OCI-LY1 (cell line): Measurements from ENCODE around the gene IGSF9B.

Source experiments
- EZH2 ChIP-seq: fragments of 200-600 bp; sonication (generic), shearing (Covaris generic); IDR thresholded peaks from 2 replicates; pipeline ENCODE4 v1.8.0; 2017; ENCODE audit warnings: borderline replicate concordance, mixed run types, mild to moderate bottlenecking, antibody characterized with exemption, low read length, moderate library complexity, mixed read lengths
- TF ChIP-seq, protein P1 (sequence below): fragments of 200-600 bp; sonication (generic), shearing (Covaris generic); IDR thresholded peaks from 2 replicates; pipeline ENCODE4 v1.5.1; 2017; ENCODE audit warnings: mild to moderate bottlenecking, antibody characterized with exemption, low read length, moderate library complexity, mixed read lengths

DNA sequence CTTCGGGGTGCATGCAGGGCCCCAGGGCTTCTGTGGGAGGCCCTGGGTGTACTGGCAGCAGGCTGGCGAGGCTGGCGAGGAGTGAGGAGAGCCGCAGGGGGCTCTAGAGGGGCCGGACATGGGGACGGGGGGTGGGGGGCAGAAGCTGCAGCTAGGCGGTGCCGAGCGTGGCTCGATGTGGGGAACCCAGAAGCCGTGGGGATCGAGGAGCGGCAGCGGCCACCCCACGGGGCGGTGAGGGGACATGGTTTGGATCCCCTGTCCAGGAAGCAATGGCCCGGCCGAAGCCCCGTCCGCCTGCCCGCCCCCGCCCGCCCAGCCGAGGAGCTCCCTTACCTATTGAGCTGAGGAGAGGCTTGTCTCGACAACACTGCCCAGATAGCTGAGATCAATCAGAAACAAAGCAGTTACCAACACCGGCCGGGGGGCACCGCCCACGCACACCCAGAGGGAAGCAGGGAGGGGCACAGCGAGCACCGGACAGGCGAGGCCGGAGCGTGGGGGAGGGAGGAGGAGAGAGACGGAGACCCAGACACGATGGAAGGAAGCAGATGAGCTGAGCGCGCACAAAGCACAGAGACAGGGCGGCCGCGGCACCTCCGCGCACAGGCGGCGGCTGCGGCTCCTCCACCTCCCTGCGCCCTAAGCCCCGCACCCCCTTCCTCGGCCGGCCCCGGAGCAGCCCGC, 38.7 kb downstream of the IGSF9B start:
- TF ChIP-seq, protein P1, sequence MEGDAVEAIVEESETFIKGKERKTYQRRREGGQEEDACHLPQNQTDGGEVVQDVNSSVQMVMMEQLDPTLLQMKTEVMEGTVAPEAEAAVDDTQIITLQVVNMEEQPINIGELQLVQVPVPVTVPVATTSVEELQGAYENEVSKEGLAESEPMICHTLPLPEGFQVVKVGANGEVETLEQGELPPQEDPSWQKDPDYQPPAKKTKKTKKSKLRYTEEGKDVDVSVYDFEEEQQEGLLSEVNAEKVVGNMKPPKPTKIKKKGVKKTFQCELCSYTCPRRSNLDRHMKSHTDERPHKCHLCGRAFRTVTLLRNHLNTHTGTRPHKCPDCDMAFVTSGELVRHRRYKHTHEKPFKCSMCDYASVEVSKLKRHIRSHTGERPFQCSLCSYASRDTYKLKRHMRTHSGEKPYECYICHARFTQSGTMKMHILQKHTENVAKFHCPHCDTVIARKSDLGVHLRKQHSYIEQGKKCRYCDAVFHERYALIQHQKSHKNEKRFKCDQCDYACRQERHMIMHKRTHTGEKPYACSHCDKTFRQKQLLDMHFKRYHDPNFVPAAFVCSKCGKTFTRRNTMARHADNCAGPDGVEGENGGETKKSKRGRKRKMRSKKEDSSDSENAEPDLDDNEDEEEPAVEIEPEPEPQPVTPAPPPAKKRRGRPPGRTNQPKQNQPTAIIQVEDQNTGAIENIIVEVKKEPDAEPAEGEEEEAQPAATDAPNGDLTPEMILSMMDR: no peak
- TF ChIP-seq EZH2: no peak
